HL-60/S4 (cell line): ENCODE results near the gene CYFIP2.

ENCODE experiments used
- in situ Hi-C: fragments of 300-500 bp; cut with MboI; formaldehyde crosslinking; loops from 2 replicates; pipeline ENCODE4 v1.14.3; 2022; ENCODE audit warnings: low sequenced_read_pairs

CYFIP2 gene

DNA sequence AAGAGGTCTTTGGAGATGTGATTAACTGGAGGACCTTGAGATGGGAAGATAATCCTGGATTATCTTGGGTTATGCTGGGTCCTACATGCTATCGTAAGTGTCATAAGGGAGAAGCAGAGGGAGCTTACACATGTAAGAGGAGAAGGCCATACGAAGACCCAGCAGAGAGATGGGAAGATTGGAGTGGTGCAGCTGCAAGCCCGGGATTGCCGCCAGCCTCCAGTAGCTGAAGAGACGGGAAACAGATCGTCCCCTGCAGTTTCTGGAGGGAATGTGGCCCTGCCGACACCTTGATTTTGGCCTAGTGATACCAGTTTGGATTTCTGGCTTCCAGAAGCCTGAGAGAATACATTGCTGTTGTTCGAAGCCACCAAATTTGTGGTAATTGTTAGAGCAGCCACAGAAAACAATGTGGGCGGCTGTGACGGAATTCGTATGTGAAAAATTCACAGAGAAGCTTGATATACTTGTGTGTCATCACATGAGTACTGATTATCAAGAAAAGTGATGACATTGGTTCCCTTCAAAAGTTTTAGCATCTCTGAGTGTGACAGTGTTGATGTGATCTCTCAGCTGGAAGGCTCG is 86.9 kb downstream of the CYFIP2 start:
- in situ Hi-C loops = no loop called here

DNA sequence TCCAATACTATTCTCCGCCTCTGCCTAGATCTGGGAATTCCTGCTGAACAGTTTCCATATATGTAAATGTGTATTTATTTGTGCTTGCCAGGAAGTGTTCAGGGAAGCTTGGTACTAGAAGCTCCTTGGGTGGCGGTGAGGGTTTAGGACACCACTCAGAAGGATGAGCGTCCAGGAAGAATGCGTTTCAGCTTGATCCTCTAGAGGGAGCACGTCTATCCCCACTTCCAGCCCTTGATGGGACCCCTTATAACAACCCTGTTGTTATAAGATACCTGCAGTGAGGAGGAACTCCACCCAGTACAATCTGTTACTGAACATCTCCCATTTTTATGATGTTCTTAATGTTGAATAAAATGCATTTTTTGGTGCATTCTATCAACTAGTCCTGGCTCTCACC is 88.9 kb downstream of the CYFIP2 start:
- in situ Hi-C loops = no loop called here

DNA sequence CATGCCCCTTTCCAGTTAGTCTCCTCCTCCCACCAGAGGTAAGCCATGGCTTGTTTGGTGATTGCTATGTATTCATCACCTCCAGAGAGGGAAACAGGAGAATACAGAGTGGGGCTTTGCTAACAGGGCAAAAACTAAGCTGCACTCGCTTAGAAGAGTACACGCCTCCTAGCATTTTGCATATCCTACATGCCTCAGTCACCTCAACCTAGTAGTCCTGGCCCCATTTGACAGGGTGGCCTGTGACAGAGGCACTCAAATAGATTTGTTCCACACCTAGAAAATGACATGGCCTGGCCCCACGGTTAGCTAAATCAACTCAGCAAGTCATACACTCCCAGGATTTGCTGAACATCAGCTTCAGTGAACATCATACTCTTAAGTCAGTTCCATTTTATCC is 90.7 kb downstream of the CYFIP2 start:
- in situ Hi-C loops = no loop called here

GRCh38 chr5:157357823-157358222 is 91.9 kb downstream of the CYFIP2 start:
- in situ Hi-C loops = no loop called here

- in situ Hi-C loops = no loop called here
Measured at GRCh38 chr5:157358871-157359270, 92.9 kb downstream of the CYFIP2 start.

DNA sequence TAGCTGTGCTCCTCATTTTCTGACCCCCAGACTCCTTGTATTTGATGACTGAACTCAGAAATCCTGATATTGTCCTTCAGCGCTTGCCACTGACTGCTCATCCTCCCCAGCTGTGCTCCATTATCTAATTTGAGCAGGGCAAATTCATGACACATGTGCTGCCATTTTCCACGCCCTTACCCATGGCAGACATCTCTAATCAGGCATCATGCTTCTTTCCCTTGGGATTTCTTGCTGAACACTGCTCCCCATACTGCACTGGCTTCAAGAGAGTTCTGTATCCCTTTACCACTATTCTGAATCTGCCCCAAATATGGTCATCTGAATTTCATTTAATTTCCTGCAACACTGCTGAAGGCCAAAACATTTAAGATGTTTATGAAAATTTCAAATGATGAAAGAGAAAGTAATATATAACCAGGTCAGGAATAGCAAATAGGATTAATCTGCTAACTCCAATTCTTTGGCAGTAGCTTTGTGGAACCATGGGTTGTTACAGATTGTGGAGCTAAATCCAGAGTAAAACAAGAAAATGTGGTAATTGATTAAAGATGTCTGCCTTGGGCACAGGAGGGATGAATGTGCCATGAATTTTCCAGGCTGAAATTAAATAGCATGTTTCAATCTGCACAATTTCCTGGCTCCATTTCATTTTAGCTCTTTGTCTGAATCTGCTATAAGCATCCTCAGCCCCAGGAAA is 93.6 kb downstream of the CYFIP2 start:
- in situ Hi-C loops = no loop called here

DNA sequence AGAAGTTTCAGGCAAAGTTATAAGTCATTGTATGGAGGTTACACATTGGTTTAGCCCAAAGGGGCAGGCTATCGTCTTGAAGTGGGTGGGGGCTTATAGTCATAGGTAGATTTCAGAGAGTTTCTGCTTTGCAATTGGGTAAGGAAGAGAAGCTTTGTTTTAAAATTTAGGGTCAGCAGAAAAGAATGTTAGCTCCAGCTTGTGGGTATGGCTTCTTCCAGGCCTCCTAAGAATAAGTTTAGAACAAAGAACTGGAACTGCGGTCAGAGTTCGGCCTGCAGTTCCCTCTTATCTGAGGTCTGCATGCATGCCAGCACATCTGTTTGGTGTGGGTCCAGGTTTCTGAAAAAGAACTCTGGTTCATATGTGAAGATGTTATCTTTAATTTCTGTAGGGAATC is 96.1 kb downstream of the CYFIP2 start:
- in situ Hi-C loops = no loop called here

DNA sequence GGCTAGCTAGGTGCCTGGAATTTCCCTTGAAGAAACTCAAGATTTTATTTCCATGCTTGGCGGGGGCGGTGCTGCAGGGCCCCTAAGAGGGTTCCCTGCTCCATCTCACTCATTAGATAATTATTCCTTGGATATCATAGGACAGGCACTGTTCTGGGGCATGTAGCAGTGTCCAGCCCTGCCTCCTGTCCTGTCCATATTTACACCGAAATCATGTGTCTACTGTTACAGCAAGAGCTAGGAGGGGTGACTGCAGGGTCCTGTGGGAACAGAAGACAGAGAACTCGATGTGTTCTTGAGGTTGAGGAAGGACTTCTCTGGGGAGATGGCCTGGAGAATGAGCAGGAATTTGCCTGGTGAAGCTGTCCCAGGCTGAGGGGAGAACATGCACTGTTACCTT is 96.6 kb downstream of the CYFIP2 start:
- in situ Hi-C loops = no loop called here

DNA sequence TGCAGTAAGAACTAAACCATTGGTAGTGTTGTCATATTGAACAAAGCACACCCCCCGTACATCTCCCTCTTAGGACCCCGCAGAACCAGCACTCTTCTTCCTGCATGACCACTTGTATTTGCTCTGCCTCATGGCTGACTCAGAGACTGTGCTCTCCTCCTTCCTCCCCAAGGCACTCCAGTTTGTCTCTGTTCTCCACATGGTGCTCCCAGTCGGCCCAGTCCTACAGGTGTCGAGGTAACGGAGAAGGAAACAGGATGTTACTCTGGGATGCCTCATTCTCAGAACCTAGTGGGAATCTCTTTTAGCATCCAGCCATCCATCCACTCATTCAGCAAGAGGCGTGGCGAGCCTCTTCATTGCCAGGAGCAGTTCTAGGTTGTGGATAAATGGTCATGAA is 97.1 kb downstream of the CYFIP2 start:
- in situ Hi-C loops = no loop called here

DNA sequence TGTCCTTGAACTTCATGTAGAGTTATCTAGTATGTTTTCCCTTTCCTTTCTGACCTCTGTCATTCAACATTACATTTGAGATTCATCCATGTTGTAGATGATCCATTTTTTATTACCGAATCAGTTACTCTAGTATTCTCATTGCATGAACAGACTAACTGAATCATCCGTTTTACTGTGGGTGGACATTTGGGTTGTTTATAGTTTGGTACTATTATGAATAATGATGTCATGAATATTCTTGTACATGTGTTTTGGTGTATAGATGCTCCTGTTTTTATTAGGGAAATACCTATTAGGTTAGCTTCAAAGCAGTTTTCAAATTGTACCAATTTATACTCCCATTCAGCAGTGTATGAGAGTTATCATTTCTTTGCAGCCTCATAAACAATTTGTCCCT is 99.8 kb downstream of the CYFIP2 start:
- in situ Hi-C loops = no loop called here

DNA sequence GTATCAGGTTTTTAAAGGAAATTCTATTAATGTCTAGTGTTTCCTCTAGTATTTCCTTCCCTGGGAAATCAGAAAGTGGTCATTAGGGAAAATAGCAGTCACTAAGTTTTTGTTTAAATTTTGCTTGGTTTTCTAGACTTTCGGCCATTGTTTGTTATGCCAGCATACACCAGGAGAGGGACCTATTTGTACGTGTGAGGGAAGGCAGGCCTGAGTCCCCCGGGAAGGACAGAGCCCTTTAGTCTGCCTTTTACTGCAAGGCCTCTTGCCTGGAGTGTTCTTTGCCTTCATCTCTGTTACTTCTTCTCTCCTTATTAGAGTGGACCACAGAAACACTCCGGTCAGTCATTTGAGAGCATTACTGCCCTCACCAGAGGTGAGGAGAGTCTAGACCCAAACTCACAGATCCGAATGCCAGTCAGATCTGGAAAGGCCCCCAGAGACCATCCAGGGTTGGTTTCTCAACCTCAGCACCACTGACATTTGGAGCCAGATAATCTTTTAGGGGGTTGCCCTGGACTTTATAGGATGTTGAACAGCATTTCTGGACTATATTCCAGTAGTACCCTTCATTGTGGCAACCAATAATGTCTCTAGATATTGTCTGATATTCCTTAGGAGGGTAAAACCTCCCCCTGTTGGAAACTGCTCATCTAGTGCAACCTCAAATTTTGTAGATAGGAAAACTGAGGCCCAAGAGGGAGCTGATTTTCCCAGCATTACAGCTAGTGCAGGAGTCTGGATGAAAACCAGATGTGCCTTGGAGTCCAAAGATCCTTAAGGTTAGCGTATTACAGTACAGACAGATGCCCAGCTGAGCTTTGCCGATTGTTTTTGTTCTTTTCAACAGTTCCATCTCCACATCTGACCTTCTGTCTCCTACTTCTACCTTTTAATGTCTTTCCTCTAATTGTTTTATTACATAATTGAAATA is 101.1 kb downstream of the CYFIP2 start:
- in situ Hi-C loops = no loop called here

DNA sequence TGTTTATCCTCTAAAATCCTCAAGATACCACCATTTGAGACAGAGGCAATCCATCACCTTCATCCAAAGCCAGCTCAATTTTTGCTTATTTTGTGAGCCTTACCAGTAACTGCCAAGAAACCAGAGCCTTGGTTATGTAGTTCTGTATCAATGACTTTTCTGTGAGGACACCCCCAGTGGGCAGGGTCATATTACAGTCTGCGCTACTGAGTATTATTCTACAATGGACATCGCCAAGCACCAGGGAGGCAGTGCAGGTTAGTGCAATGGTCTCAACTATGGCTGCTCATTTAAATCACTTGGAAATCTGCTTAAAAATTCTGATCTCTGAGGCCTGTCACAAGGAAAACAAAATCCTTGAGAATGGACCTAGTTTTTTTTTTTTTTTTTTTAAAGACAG is 103.6 kb downstream of the CYFIP2 start:
- in situ Hi-C loops = no loop called here

GRCh38 chr5:157370967-157371366 is 105.0 kb downstream of the CYFIP2 start:
- in situ Hi-C loops = no loop called here

- in situ Hi-C loops = no loop called here
Measured at GRCh38 chr5:157371655-157372471, 105.9 kb downstream of the CYFIP2 start.

DNA sequence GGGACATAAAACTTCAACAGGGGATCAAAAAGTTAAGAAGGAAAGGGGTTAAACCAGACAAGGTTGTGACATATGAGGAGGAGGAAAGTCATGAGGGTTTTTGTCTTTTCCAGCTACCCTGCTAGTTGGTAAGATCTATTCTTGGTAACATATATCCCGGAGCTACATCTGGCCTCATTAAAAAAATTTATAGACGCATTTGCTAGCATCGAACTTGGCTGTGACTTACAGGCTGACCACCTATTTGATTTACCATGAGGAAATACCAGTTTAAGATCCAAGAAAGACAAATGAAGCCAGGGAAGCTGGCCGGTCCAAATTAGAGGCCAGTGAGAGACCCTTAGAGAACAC is 106.5 kb downstream of the CYFIP2 start:
- in situ Hi-C loops = no loop called here

DNA sequence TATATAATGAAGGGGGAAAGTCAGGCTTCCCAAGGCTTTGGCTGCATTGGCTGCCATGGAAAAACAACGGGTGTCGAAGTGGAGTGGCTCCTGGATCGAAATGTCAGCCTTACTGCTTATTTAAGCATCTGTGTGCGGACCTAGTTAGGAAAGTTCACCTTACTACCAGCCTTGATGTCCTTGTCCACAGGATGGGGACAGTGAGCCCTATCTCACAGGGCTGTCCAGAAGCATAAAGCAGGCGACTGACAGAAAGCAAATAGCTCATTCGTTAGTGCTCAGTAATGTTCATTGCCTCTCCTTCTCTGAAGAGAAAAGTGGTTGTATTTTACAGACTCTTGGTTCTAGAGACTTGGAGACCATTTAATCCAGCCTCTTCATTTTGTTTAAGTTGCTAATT is 112.6 kb downstream of the CYFIP2 start:
- in situ Hi-C loops = no loop called here

DNA sequence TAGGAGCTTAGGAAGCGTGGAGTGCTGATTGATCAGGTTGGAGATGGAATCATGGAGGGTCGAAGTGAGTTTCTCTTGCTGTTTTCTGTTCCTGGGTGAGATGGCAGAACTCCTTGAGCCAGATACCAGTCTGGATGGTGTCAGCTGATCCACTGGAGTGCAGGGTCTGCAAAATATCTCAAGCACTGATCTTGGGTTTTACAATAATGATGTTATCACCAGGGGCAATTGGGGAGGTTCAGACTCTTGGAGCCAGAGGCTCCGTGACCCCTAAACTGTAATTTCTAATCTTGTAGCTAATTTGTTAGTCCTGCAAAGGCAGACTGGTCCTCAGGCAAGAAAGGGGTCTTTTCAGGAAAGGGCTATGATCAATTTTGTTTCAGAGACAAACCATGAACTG is 114.1 kb downstream of the CYFIP2 start:
- in situ Hi-C loops = no loop called here

DNA sequence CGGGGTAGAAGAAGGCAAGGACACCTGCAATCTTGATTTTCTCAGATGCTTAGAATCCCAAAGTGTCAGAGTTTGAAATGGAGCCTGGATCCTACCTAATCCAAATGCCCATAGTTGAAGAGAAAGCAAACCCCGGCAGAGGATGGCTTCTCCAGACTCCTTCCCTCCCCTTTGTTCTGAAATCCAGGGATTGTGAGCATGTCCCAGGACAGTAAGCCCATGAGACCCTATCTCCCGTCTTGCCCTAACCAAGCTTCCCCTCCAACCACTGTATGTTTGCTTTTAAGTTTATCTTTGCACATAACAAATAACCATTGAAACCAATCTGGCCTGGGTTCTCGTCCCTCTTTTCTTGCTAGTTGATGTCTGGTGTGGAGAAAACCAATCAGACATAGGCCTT is 115.8 kb downstream of the CYFIP2 start:
- in situ Hi-C loops = no loop called here

- in situ Hi-C loops = no loop called here
Measured at GRCh38 chr5:157382996-157383800, 117.3 kb downstream of the CYFIP2 start.

- in situ Hi-C loops = no loop called here
Measured at GRCh38 chr5:157384971-157385709, 119.2 kb downstream of the CYFIP2 start.
